ENCODE data around the gene MLXIP.

GRCh38 chr12:122142857-122143256, 64.3 kb downstream of the MLXIP start:
- TF ChIP-seq CTCF (conservative IDR thresholded peaks at IDR 0.05; ENCODE audit: low read depth in 2 of 2) (no peak), EZH2phosphoT487 (IDR thresholded peaks at IDR 0.05; ENCODE audit: unreplicated experiment) (no peak), EZH2 (IDR thresholded peaks at IDR 0.05; ENCODE audit: low read depth, unreplicated experiment) (no peak), CREB1 (CRISPR knock-in tag; IDR thresholded peaks at IDR 0.05; ENCODE audit: low read depth) (no peak), JUNB (IDR thresholded peaks at IDR 0.05; ENCODE audit: unreplicated experiment) (no peak), POLR2AphosphoS5 (IDR thresholded peaks at IDR 0.05; ENCODE audit: low read depth) (no peak), ZNF331 (CRISPR knock-in tag; IDR thresholded peaks at IDR 0.05; ENCODE audit: low read depth) (no peak), REST (IDR thresholded peaks at IDR 0.05; ENCODE audit: unreplicated experiment) (no peak), ETS1 (IDR thresholded peaks at IDR 0.05) (no peak), NANOG (IDR thresholded peaks at IDR 0.05; ENCODE audit: borderline replicate concordance) (no peak), ZNF114 (CRISPR knock-in tag; IDR thresholded peaks at IDR 0.05) (no peak), STAT1 (IDR thresholded peaks at IDR 0.05; ENCODE audit: unreplicated experiment) (no peak), ZNF462 (CRISPR knock-in tag; IDR thresholded peaks at IDR 0.05) (no peak)
